HEK293 (cell line): ENCODE measurements around the gene SYNE1.

Experiments used
- BCL11A ChIP-seq: fragments of 450-650 bp; formaldehyde crosslinking; IDR thresholded peaks from 2 replicates; pipeline ENCODE4 v1.5.1; 2016; ENCODE audit warnings: low read depth, missing biosample characterization, missing genetic modification characterization
- CTCF ChIP-seq: fragments of 450-650 bp; formaldehyde crosslinking; IDR thresholded peaks from 2 replicates; pipeline ENCODE4 v1.5.1; 2016; ENCODE audit warnings: missing biosample characterization, missing genetic modification characterization
- MZF1 ChIP-seq: fragments of 450-650 bp; formaldehyde crosslinking; IDR thresholded peaks from 2 replicates; pipeline ENCODE4 v1.5.1; 2017; ENCODE audit warnings: missing biosample characterization, missing genetic modification characterization, borderline replicate concordance
- PBX3 ChIP-seq: sonication (generic); formaldehyde crosslinking; IDR thresholded peaks from 2 replicates; pipeline ENCODE4 v1.8.1; 2022; ENCODE audit warnings: mild to moderate bottlenecking, moderate library complexity, missing genetic modification reagents
- REST ChIP-seq: fragments of 450-650 bp; formaldehyde crosslinking; IDR thresholded peaks from 2 replicates; pipeline ENCODE4 v1.5.1; 2016; ENCODE audit warnings: missing biosample characterization, missing genetic modification characterization
- ZNF24 ChIP-seq: fragments of 450-650 bp; formaldehyde crosslinking; IDR thresholded peaks from 2 replicates; pipeline ENCODE4 v1.5.1; 2016; ENCODE audit warnings: missing biosample characterization, missing genetic modification characterization

GRCh38 chr6:152151920-152152319 is 485.2 kb downstream of the SYNE1 start:
- no peak for TF ChIP-seq REST (tag by site-specific recombination)
- TF ChIP-seq MZF1, result no peak
- TF ChIP-seq CTCF (tag by site-specific recombination), result no peak
- TF ChIP-seq BCL11A (tag by site-specific recombination), result no peak
- no peak for TF ChIP-seq PBX3 (CRISPR knock-in tag)
- TF ChIP-seq ZNF24, result no peak
